IPS-18a (cell line): ENCODE results near the gene PNPLA1.

ENCODE experiments used
- H3K27ac ChIP-seq: one replicate; pipeline ENCODE4 v1.5.1; 2013; ENCODE audit warnings: low read length
- H3K27me3 ChIP-seq: one replicate; pipeline ENCODE4 v1.6.1; 2013; ENCODE audit warnings: mild to moderate bottlenecking, low read length; ENCODE audit not compliant: control insufficient read depth, insufficient read depth
- H3K36me3 ChIP-seq: one replicate; pipeline ENCODE4 v1.6.1; 2013; ENCODE audit warnings: low read depth, low read length; ENCODE audit not compliant: control insufficient read depth
- H3K4me1 ChIP-seq: one replicate; pipeline ENCODE4 v1.6.1; 2013; ENCODE audit warnings: low read depth, low read length; ENCODE audit not compliant: control insufficient read depth
- H3K4me3 ChIP-seq: one replicate; pipeline ENCODE4 v1.5.1; 2013; ENCODE audit warnings: low read length
- H3K9ac ChIP-seq: one replicate; pipeline ENCODE4 v1.6.1; 2013; ENCODE audit warnings: mild to moderate bottlenecking, low read length, moderate library complexity
- H3K9me3 ChIP-seq: one replicate; pipeline ENCODE4 v1.6.1; 2013; ENCODE audit warnings: low read depth, low read length; ENCODE audit not compliant: control insufficient read depth

PNPLA1 gene

GRCh38 chr6:36323062-36323461, 53.2 kb downstream of the PNPLA1 start:
- H3K4me3 ChIP-seq = no peak overlapping the region
- H3K27ac ChIP-seq = no peak overlapping the region
- no peaks in the 10 kb centered on the region for H3K9me3 ChIP-seq
- no peaks in the 10 kb centered on the region for H3K36me3 ChIP-seq
- H3K4me1 ChIP-seq = peaks cover 15% of the 10 kb centered on the region
- H3K9ac ChIP-seq = no peak overlapping the region
- H3K27me3 ChIP-seq = no peaks in the 10 kb centered on the region

- peaks cover 15% of the 10 kb centered on the region for H3K4me1 ChIP-seq
- no peak overlapping the region for H3K27ac ChIP-seq
- H3K9ac ChIP-seq = no peak overlapping the region
Measured at GRCh38 chr6:36324191-36324590, 54.3 kb downstream of the PNPLA1 start.

DNA sequence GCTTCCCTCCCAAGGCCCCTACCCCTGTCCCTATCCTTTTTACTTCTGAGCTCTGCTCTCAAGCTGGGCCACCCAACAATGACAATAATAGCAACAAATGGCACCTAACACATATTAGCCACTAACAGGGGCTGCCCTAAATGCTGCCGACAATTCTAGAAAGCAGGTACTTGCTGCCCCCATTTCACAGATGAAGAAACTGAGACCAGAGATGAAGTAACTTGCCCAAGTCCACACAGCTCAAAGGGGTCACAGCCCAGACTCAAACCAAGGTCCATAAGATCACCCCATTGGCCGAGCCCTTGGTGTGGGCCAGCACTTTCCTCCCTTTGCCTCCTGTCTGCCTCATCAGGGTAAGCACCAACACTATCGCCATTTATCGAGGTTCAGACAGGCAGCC, 54.9 kb downstream of the PNPLA1 start:
- H3K9ac ChIP-seq = no peak overlapping the region
- H3K27ac ChIP-seq = no peak overlapping the region
- no peaks in the 10 kb centered on the region for H3K9me3 ChIP-seq
- H3K4me1 ChIP-seq = peaks cover 15% of the 10 kb centered on the region
- no peak overlapping the region for H3K4me3 ChIP-seq
- no peaks in the 10 kb centered on the region for H3K36me3 ChIP-seq
- no peaks in the 10 kb centered on the region for H3K27me3 ChIP-seq

More at GRCh38 chr6:36324191-36324590, 54.3 kb downstream of the PNPLA1 start:
- Histone ChIP-seq H3K27me3 (no peaks in the 10 kb centered on the region), H3K4me3 (no peak overlapping the region), H3K9me3 (no peaks in the 10 kb centered on the region), H3K36me3 (no peaks in the 10 kb centered on the region)

DNA sequence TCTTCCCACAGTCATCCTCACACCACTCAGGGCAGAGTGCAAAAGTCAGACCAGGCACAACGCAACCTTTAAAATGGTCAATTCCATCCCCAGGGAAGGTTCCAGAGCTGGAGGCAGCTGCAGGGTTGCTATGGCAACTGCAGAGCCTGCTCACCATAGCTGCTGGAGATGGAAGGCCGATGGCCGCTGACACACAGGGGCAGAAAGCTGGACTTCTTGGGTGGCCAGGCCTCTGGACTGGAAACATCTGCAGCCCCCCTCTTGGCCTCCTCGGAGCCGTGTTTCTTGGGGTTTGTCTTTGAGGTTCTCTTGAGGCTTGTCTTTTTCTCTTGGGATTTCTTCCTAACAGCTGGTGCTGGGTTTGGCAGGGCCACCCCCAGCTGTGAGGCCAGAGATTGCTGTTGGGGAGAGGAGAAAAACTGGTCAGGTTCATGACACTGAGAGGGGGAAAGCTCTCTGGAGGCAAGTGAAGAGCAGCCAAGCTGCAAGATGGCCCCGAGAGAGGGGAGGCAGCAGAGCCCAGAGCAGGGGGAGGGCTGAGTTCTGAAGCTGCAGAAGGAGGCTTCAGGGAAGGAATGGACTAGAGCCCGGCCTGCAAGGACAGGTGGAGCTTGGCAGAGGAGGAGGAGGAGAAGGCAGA, 56.6 kb downstream of the PNPLA1 start:
- Histone ChIP-seq H3K36me3 (no peaks in the 10 kb centered on the region), H3K27ac (no peak overlapping the region), H3K27me3 (no peaks in the 10 kb centered on the region), H3K4me1 (peaks cover 15% of the 10 kb centered on the region), H3K9me3 (no peaks in the 10 kb centered on the region), H3K4me3 (no peak overlapping the region), H3K9ac (no peak overlapping the region)

DNA sequence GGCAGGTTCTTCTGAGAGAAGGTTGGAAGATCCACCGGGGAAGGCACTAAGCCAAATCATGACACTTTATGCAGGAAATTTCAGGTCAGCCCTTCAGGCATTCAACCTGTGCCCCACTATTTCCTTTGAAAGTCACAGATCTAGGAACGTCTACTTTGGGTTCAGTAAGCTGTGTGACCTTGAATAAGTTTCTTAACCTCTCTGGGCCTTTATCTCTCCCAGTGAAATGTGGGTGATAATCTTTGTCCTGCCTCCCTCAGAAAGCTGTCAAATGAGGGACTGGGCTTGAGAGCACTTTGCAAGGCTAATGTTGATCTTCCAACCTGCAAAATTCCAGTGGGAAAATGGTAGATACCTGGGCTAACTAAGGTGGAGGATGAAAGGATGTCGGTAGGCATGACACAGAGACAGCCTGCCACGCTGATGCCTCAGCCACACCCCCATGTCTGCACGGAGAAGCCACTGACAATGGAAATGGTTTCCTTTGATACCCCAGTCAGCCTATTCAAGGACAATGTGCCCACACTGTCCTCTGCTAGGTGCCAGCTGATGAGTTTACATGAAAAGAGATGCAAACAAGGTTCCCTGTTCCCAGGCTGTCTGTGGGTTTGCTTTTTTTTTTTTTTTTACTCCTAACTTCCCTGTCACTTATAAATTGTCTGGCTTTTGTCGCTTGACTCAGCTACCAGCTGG, 57.5 kb downstream of the PNPLA1 start:
- Histone ChIP-seq H3K9me3 (no peaks in the 10 kb centered on the region), H3K27ac (no peak overlapping the region), H3K4me3 (no peak overlapping the region), H3K4me1 (peaks cover 15% of the 10 kb centered on the region), H3K36me3 (no peaks in the 10 kb centered on the region), H3K27me3 (no peaks in the 10 kb centered on the region), H3K9ac (no peak overlapping the region)

DNA sequence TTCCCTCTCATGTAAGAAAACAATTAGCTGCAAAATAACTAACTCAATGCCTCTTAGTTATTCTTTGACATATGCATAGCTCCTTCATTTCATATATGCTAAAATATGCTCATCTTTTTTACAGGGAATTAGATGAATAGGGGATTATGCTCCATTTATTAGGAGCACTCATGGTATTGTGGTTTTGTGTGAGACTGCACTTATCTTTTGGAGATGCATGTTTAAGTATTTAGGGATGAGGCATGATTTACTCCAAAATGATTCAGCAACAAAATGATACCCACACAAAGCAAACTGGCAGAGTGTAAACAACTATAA, 58.0 kb downstream of the PNPLA1 start:
- Histone ChIP-seq H3K27me3 (no peaks in the 10 kb centered on the region), H3K27ac (no peak overlapping the region), H3K4me3 (no peak overlapping the region), H3K9ac (no peak overlapping the region), H3K9me3 (no peaks in the 10 kb centered on the region), H3K4me1 (peaks cover 15% of the 10 kb centered on the region), H3K36me3 (no peaks in the 10 kb centered on the region)

DNA sequence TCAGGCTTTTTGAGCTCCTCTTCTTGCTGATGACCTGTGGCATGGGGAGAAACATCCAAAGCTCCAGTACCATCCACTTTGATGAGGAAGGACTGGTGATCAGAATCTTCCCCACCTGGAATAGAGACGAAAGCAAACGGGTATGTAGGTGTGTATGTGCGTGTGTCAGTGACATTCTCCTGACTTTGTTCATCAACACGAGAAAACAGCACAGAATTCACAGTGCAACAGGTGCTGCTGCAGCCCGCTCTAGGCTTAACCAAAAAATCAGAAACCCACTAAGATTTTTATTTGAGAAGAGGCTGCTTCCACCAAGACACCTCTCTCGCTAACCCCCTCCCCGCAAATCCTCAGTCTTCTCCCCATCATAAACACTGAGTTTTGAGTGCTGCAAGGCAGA, 58.7 kb downstream of the PNPLA1 start:
- H3K36me3 ChIP-seq = no peaks in the 10 kb centered on the region
- H3K27me3 ChIP-seq = peaks cover 6% of the 10 kb centered on the region
- H3K9ac ChIP-seq = no peak overlapping the region
- peaks cover 15% of the 10 kb centered on the region for H3K4me1 ChIP-seq
- H3K27ac ChIP-seq = no peak overlapping the region
- H3K9me3 ChIP-seq = no peaks in the 10 kb centered on the region
- H3K4me3 ChIP-seq = no peak overlapping the region

- Histone ChIP-seq H3K4me1 (peaks cover 19% of the 10 kb centered on the region), H3K36me3 (no peaks in the 10 kb centered on the region), H3K9me3 (no peaks in the 10 kb centered on the region), H3K4me3 (no peak overlapping the region), H3K9ac (no peak overlapping the region), H3K27ac (no peak overlapping the region), H3K27me3 (peaks cover 8% of the 10 kb centered on the region)
Measured at GRCh38 chr6:36329798-36330291, 60.0 kb downstream of the PNPLA1 start.

DNA sequence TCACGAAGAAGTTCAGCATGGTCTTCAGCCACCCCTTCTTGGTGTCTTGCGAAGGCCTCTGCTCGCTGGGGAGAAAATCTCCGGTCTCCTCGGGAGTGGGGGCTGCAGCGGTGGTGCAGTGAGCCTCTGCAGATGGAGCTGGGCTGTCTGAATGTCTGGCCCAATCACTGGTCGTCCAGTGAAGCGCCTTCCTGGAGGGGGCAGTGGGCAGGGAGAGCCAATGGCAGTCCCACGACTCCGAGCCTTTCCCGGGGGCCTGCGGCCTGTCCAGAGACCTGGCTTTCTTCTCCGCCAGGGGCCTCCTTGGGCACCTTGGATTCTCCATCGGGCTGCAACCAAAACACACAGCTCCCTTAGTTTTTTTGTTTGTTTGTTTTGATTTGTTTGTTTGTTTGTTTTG, 60.5 kb downstream of the PNPLA1 start:
- no peaks in the 10 kb centered on the region for H3K9me3 ChIP-seq
- H3K27ac ChIP-seq = no peak overlapping the region
- H3K4me1 ChIP-seq = peaks cover 19% of the 10 kb centered on the region
- H3K36me3 ChIP-seq = no peaks in the 10 kb centered on the region
- peaks cover 8% of the 10 kb centered on the region for H3K27me3 ChIP-seq
- no peak overlapping the region for H3K9ac ChIP-seq
- H3K4me3 ChIP-seq = no peak overlapping the region

DNA sequence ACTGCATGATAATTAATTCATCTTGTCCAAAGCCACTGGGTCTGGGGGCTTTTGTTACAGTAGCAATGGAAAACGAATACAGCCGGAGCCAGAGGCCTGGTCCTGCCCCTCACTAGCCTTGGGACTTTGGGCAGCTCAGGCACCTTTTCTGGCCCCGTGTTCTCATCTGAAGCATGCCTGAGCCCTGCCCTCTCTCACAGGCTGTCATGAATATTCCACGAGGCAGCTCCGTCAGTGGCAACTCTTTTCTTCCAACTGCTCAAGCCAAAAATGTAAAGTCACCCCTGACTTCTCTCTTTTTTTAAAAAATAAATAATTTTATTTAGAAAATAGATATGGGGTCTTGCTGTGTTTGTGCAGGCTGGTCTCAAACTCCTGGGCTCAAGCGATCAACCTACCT, 61.5 kb downstream of the PNPLA1 start:
- Histone ChIP-seq H3K27ac (no peak overlapping the region), H3K9me3 (no peaks in the 10 kb centered on the region), H3K9ac (no peak overlapping the region), H3K4me1 (peaks cover 19% of the 10 kb centered on the region), H3K36me3 (no peaks in the 10 kb centered on the region), H3K4me3 (no peak overlapping the region), H3K27me3 (peaks cover 8% of the 10 kb centered on the region)

- Histone ChIP-seq H3K4me3 (no peak overlapping the region), H3K27me3 (peaks cover 8% of the 10 kb centered on the region), H3K9ac (no peak overlapping the region), H3K4me1 (peaks cover 7% of the 10 kb centered on the region), H3K36me3 (no peaks in the 10 kb centered on the region), H3K27ac (no peak overlapping the region), H3K9me3 (no peaks in the 10 kb centered on the region)
Measured at GRCh38 chr6:36333171-36333895, 63.5 kb downstream of the PNPLA1 start.
